Measurements from ENCODE around the gene IPP.

GRCh38 chr1:45687014-45687753 is 63.3 kb downstream of the IPP start:
- TF ChIP-seq POLR2A (IDR thresholded peaks at IDR 0.05) (peak; percentile 71 to 96 (median 88)), CTCF (IDR thresholded peaks at IDR 0.05 in 8 of 11, conservative IDR thresholded peaks at IDR 0.05 in 3 of 11) (peak in 4 of 11 experiments; percentile 7 to 17 (median 9)), POLR2AphosphoS5 (IDR thresholded peaks at IDR 0.05) (peak; percentile 87 to 99 (median 90))
